Cardiac fibroblast (primary cell): Measurements from ENCODE around the gene PPP1R9A.

Source experiments
- DNase-seq, 2 donors: peaks; one replicate each; pipeline versions ENCODE4 v3.0.0 to v3.0.0-alpha.2; 2010; ENCODE audit warnings: low read depth in 2 of 2
- H3K4me3 ChIP-seq, 2 donors: replicated peaks in 1 of 2; 1 replicate in 1 of 2; 2 replicates in 1 of 2; pipeline ENCODE4 v1.5.1; 2011; ENCODE audit warnings: low read depth in 2 of 2, low read length in 2 of 2, mild to moderate bottlenecking in 2 of 2, moderate library complexity in 1 of 2
- CTCF ChIP-seq: IDR thresholded peaks from one replicate; pipeline ENCODE4 v1.5.1; 2011; ENCODE audit warnings: low read depth, mild to moderate bottlenecking, low read length, inconsistent platforms

Gene PPP1R9A

GRCh38 chr7:95209788-95210187 lies 302.4 kb downstream of the PPP1R9A start:
- no peak for TF ChIP-seq CTCF
- no peak overlapping the region for H3K4me3 ChIP-seq
- DNase-seq: no peak

- no peak overlapping the region for H3K4me3 ChIP-seq
- DNase-seq: peak; percentile 20 to 50
- TF ChIP-seq CTCF: no peak
Measured at GRCh38 chr7:95213148-95213547, 305.8 kb downstream of the PPP1R9A start.

GRCh38 chr7:95213809-95214492 lies 306.6 kb downstream of the PPP1R9A start:
- H3K4me3 ChIP-seq: no peak overlapping the region
- peak; percentile 73 to 94 for DNase-seq
- no peak for TF ChIP-seq CTCF

GRCh38 chr7:95219721-95220120 lies 312.3 kb downstream of the PPP1R9A start:
- H3K4me3 ChIP-seq: no peak overlapping the region
- TF ChIP-seq CTCF: no peak
- no peak for DNase-seq

- no peak overlapping the region for H3K4me3 ChIP-seq
- TF ChIP-seq CTCF: no peak
- no peak for DNase-seq
Measured at GRCh38 chr7:95220328-95220727, 312.9 kb downstream of the PPP1R9A start.

- DNase-seq: no peak
- no peak overlapping the region for H3K4me3 ChIP-seq
- no peak for TF ChIP-seq CTCF
Measured at GRCh38 chr7:95225301-95225700, 317.9 kb downstream of the PPP1R9A start.

GRCh38 chr7:95229301-95229700 lies 321.9 kb downstream of the PPP1R9A start:
- no peak for TF ChIP-seq CTCF
- DNase-seq: peak in 1 of 2 donors; percentile 25
- H3K4me3 ChIP-seq: no peak overlapping the region
